Stimulated activated CD4-positive, alpha-beta T cell treated with anti-CD3 and anti-CD28 coated beads, Interleukin-4, amount 100 ng/mL, for 1 hour (primary cell): Measurements from ENCODE around the gene EXOSC3.
"Not testable (repeated sequence)": the region's sequence is repeated elsewhere in the genome, so short reads cannot be mapped to it uniquely, and the experiment has no call there.

Source experiments
- DNase-seq: peaks from one replicate; pipeline ENCODE4 v3.0.0-alpha.2; 2020

EXOSC3 gene

DNA sequence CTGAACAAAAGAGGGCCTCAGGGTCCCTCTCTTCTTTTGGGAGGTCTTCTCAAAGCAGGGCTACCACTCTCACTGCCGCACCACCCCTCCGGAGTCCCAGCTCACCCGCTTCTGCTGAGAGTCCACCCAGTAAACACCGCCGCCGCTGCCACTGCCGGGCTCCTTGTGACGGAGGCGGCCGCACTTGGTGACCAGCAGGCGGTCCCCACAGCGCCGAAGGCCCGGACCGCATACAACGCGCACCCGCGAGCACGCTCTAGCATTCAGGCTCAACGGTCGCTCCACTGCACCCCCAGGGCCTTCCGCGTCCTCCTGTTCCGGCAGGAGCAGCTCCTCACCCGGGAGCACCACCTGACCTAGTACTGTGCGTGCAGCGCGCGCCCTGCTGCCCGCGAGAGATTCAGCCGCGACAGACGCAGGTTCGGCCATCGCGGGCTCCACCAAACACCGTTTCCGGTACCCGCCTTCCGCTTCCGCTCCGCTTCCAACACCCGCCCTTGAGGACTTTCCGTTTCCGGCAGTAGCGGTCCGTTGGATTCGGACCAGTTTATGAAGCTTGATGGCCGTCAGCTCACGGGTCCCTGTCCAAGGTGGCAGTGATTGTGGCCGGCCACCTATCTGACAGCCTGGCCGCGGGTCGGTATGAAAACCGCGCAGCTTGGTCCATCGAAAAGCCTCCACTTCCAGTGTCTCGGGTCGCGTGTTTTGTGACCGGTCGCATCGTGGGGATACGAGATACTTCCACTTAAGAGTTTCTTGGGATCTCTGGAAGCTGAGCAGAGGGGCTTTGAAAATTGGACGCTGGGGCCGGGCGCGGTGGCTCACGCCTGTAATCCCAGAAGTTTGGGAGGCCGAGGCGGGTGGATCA is at the start of gene EXOSC3:
TSS of gene EXOSC3 (minus strand) at position 449 of the 868 bp plus-strand sequence. CDS start at position 429, 20 bp downstream.
- DNase-seq: peak; percentile 85

DNA sequence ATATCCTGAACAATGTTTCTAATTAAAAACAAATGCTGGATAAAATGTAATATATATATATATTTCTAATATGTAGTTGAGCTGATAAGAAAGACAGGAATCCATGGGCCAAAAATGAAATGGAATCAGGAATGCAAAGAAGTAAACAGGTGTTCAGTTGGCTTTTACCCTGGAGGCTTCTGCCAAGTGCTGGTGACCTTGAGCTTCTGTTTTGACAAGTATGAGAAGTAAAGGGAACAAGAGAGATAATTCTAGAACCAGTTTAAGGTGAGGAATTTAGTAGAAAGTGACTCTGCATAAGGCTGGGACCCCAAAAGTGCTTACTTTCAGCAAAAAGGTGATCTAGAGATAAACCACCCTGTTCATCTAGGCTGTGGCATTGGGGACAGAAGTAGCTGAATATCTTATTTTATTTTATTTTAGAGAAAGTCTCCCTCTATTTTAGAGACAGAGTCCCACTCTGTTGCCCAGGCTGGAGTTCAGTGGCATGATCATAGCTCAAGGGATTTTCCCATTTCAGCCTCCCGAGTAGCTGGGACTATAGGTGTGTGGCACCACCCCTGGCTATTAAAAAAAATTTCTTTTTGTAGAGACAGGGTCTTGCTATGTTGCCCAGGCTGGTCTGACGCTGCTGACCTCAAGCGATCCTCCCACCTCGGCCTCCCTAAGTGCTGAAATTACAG is 42.8 kb upstream of the EXOSC3 start:
- no peak for DNase-seq

DNA sequence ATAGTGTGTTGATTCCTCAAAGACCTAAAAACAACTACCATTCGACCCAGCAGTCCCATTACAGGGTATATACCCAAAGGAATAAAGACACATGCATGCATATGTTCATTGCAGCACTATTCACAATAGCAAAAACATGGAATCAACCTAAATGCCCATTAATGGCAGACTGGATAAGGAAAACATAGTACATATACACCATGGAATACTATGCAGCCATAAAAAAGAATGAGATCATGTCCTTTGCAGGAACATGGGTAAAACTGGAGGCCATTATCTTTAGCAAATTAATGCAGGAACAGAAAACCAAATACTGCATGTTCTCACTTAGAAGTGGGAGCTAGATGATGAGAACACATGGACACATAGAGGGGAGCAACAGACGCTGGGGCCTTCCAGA is 40.3 kb upstream of the EXOSC3 start:
- not testable (repeated sequence) for DNase-seq

DNA sequence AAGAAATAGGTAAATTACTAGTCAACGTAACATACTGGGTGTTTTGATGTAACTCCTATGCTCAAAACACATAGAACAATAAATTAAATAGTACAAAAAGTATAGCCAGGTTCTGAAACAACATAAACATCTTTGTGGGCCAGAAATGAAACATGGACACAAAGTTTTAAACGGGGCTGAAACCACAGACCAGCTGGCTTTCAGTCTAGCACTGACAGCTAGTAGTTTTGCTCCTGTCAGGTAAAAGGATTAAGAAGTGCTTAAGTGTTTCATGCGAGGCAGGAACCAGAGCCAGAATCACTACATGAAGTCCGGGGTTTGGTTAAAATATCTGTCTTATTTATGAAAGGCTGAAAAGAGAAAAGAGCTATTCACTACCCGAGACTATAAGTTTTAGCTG is 35.3 kb upstream of the EXOSC3 start:
- no peak for DNase-seq

DNA sequence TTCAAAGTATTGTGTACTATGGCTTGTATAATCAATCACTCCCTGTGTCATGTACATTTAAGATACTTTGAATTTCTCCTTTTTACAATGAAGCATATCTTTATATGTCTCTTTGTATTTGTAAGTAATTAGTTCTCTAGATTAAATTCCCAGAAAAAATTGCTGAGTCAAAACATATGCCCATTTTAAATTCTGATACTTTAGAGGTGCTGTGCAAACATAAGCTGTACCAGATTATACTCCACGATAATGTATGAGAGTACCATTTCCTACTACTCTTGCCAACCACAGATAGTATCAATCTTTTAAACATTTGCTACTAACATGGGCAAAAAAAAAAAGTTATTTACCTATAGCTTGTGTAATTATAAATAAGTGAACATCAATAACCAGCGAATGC is 34.0 kb upstream of the EXOSC3 start:
- no peak for DNase-seq

DNA sequence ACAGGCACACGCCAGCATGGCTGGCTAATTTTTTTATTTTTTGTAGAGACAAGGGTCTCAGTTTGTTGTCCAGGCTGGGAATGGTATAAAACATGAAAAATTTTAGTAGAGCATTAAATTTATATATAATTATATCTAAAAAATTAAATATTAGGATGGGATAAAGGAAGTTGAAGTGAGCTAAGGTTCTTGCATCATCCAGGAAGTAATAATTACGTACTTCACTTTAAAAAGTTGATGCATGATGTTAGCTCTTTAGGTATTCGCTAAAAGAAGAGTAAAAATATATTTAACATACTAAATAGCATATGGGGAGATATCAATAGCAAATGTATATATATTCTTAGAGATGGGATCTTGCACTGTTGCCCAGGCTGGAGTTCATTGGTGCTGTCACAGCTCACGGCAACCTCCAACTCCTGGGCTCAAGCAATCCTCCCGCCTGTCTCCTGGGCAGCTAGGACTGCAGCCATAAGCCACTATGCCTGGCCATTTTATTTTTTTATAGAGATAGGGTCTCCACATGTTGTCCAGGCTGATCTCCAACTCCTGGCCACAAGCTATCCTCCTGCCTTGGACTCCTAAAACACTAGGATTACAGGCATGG is 28.0 kb upstream of the EXOSC3 start:
- DNase-seq: no peak

DNA sequence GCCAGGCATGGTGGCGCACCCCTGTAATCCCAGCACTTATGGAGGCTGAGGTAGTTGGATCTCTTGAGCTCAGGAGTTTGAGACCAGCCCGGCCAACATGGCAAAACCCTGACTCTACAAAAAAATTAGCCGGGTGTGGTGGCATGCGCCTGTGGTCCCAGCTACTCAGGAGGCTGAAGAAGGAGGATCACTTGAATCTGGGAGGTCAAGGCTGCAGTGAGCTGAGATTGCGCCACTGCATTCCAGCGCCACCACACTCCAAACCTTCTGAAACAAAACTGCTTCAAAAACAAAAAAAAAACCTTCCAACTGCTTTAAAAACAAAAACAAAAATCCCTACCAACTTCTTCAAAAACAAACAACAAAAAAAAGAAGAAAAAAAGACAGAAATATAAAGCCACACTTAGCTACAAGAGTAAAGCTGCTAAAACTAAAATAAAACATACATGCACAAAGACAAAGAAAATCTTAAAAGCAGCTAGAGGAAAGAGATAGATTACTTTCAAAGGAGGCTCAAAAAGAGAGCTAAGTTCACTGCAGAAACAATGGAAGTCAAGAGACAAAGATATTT is 27.1 kb upstream of the EXOSC3 start:
- no peak for DNase-seq

DNA sequence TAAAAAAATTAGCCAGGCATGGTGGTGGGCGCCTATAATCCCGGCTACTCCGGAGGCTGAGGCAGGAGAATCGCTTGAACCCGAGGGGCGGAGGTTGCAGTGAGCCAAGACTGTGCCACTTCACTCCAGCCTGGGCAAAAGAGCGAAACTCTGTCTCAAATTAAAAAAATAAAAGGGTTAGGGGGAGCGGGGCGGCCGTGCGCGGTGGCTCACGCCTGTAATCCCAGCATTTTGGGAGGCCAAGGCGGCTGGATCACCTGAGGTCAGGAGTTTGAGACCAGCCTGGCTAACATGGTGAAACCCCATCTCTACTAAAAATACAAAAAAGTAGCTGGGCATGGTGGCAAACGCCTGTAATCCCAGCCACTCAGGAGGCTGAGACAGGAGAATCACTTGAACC is 24.8 kb upstream of the EXOSC3 start:
- not testable (repeated sequence) for DNase-seq

DNA sequence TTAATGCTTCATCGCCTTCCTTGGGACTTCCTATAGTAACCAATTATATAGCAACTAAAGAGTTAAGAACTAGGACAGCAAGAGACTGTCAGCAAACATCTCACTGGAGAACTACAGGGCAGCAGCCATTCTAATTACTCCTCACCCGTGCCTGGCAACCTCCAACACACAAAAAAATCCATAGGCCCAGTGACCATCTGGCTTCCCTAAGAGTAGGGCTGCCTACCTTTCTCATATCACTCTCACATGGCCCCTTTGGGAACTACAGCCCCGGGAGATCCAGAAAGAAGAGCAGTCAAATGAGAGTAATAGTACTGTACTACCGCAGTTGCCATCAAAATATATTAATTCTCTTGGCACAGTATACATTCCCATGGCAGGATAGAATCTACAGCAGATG is 21.4 kb upstream of the EXOSC3 start:
- DNase-seq: no peak

DNA sequence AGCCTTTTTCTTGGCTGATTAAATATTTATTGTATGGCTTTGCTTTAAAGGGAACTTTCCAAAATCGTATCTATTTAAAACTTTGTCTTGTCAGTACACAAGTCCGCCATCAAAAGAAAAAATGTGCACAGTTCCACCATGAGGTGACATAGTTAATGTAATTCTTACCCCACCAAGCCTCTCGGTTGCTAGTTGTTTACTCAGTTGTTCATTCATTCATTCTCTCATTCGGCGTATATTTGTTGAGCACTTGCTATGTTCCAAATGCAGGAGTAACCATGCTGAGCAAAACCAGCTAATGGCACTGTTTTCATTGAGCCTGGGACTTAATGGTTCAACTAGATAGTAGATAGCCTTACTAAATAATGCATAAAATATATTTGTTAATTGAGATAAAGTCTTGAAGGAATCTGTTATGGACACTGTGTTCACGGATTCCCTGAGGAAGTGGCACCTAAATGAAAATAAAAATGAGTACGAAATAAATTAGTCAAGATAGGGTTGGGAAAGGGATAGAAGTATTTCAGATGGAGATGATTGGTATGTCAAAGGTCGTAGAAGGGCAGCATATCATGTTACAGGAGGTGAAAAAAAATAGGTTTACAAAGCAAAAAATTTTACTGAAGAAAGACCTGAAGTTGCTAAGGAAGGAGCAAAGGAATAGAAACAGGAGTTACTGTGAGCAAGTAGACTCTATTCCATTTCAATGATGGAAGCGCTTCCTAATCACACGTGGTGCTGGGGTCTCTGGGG is 17.3 kb upstream of the EXOSC3 start:
- no peak for DNase-seq

DNA sequence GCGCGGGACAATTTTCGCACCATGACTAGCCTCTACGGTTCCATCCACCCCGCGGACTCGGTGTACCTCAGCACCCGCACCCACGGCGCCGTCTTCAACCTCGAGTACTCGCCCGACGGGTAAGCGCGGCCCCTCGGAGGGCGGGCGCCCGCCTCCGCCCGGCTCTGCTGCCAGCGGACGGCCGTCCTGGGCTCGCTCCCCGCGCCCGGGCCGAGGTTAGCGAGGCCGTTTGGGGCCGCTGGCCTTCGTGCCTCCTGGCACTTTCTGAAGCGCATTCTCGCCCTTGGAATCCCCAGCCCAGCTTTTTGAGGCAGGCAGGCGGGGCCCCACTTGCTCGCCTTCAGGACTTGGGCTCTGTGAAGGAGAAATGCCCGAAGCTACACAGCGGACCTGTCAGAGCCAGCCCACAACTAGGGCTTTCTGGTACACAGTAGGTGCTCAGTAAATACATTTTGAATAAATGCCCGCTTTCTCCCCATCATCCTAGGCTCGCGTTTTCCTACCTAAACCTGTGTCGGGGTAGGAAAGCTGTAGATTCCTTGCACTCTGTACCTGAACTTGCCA is 16.5 kb upstream of the EXOSC3 start:
- DNase-seq: peak; percentile 46

DNA sequence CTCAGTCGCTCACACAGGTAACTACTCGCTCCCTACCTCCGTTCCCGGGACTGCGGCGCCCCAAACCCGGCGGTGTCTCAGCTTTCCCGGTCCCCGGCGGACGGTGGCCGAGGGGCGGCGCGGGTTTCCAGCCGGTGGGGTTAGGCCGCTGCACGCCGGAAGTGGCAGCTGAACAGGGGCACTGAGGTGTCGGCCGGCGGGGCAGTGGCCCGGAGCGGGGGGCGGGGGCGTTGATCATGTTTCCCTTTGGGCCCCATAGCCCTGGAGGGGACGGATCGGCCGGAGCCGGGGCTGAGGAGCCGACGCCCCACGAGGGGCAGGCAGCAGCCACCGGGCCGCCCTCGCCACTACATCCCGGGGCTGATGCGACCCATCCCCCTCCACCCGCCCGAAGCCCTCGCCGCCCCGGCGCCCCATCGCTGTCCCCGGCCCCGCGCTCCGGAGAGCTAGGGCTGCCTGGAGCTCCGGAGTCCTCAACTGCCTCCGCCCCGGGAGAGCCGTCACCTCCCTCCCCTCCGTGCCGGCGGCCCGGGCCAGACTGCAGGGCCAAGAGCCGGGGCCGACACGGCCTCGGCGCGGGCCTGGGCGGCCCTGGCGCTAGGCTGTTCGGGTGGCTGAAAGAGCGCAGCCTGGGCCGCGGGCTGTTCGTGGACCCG is 15.9 kb upstream of the EXOSC3 start, which contains the start of gene DCAF10:
TSS of gene DCAF10 (plus strand) at position 167 of the 656 bp plus-strand sequence. CDS start at position 237, 70 bp downstream.
- DNase-seq: peak; percentile 90

DNA sequence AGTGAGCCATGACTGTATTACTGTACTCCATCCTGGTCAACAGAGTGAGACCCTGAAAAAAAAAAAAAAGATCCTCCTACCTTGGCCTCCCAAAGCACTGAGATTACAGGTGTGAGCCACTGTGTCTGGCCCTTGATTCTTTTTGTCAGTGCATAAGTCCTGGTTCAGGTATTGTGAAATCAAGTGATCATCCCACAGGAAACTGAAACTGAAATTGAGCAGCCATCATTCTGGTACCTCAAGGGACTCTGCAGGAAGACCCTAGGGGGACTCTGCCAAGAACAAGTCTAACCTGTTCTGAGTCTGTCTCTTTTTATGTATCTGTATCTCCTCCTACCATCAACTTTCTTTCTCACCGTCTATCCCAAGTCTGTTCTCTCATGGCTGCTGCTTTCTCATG is 13.8 kb upstream of the EXOSC3 start:
- DNase-seq: no peak

DNA sequence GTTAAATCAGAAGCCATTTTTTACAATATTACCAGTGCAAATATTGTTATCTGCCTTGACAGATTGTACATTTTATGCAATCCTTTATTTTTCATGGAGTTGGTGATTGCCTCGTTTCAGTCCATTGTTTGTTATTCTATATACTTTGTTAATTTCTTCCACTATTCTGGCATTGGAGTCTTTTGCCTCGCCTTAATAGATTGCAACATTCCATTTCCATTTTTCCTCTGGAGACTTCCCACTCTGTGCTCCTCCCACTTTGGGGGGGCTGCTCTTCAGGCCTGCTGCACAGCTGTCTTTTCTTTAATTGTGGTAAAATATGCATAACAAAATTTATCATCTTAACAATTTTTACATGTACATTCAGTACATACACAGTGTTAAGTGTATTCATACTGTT is 11.4 kb upstream of the EXOSC3 start:
- DNase-seq: no peak

DNA sequence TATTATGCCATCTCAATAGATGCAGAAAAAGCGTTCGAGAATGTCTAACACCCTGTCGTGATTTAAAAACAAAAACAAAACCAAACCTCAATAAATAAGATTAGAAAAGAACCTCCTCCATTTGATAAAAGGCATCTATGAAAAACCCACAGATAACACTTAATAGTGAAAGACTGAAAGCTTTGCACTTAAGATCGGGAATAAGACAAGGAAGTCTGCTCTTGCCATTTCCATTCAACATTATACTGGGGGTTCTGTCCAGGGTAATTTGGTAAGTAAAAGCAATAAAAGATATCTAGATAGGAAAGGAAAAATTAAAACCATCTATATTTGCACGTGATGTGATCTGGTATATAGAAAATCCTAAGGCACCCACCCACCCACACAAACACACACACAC is 7.3 kb upstream of the EXOSC3 start:
- DNase-seq: no peak

DNA sequence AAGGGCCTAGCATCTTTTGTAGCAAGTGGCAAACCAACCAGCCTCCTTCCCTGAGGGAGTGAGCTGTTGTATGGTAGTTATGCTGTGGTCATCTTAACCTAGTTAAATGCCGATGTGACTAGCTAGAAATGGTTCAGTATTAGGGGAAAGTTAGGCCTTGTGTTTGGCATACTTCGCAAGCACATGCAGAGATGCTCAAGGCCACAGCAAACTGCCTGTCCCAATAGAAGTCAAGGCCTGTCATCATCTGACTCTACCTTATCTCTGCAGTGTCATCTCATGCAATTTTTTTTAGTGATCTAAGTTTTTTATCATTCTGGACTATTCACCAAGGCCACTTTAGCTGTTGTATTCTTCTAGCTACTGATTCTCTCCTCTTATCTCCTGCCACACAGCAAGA is 5.2 kb upstream of the EXOSC3 start:
- DNase-seq: no peak

DNA sequence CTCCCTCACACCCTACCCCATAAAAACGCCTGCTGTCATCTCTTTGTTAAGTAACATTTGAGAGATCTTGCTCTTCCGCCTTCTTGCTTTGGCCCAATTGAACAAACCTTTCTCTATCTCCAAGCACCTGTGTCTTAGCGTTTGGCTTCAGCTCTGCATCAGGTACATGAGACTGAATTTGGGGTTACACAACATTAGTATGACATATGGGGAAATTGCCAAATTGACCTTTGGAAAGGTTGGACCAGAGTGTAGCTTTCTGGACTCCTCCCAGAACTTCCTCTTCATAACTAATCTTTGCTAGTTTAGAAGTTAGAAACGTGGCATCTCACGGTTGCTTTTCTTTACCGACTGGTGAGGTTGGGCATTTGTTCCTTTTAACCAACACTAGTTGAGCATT is 3.5 kb upstream of the EXOSC3 start:
- DNase-seq: no peak

DNA sequence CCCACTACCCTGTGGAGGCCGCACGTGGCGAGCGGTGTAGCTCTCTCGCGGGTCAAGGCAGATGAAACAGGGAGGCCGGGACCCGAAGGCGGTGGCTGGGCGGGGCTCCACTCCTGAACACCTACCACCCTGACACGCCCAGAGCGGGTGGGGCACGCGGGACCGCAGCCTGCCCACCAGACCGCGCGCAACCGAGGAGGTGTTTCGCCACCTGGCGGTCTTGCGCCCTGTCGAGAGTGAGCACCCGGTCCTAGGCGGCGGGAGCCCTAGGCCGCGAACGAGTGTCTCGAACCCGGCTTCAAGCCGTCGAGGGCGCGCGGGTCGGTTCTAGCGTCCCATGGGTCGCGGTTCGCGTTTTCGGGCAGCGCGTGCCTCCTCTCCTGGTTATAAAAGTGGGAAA is 2.2 kb upstream of the EXOSC3 start:
- no peak for DNase-seq

DNA sequence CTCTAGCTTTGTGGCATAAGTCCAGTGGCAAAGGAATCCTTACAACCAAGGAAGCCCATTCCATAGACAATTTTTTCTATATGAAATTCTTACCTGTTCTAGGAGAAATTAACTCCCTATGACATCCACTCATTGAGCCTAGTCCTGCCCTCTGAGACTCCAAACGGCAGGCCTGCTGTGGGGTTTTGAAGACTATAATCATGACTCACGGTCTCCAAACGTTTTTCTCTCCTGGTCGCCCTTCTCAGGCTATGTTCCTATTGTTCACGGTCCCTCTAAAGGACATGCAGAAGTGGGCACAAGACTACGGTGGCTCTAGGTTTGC is 611 bp downstream of the EXOSC3 start:
- DNase-seq: no peak

DNA sequence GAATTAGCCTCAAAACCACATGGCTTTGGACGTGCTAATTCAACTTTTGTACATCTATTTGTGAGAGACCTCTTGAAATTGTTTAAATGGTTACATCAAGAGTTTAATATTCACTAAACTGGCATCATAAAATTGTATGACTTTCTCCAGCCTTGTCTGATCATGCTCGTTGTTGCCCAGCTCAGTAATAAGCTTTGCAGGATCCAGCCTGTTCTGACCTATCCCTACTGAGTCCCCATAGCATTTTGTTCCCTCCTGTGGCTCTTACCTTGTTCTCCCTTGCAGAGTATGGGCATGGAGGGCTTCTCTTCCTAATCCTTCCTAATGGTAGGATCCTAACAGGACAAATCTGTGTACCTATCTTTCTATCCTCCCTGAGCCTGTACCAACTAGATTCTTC is 6.3 kb downstream of the EXOSC3 start:
- DNase-seq: no peak

DNA sequence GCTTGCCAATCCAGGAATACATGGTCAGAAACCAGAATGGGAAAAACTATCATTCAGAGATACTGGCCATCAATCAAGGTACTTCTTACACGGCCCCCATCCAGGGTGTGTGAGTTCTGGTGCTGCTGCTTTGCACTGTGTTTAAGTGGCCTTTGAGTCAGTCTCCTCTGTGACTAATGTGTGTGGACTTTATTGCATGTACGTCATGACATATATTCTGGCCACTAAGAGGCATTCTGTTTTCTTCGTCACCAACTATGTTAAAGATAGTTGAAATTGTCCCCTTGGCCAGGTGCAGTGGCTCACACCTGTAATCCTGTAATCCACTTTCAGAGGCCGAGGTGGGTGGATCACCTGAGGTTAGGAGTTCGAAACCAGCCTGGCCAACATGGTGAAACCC is 8.5 kb downstream of the EXOSC3 start:
- DNase-seq: no peak
